ENCODE data around the gene PEX5L.

GRCh38 chr3:180048840-180049239 lies 12.1 kb upstream of the PEX5L start:
- TF ChIP-seq SMC3 (IDR thresholded peaks at IDR 0.05) (no peak), FOSL2 (IDR thresholded peaks at IDR 0.05) (no peak), FOSL2 (CRISPR knock-in tag; IDR thresholded peaks at IDR 0.05) (no peak), KDM1A (IDR thresholded peaks at IDR 0.05; ENCODE audit: low read depth) (no peak), SREBF2 (IDR thresholded peaks at IDR 0.05) (no peak), RAD21 (conservative IDR thresholded peaks at IDR 0.05 in 1 of 2, IDR thresholded peaks at IDR 0.05 in 1 of 2) (no peak), USF2 (IDR thresholded peaks at IDR 0.05) (no peak)
- TF ChIP-seq, protein P1, sequence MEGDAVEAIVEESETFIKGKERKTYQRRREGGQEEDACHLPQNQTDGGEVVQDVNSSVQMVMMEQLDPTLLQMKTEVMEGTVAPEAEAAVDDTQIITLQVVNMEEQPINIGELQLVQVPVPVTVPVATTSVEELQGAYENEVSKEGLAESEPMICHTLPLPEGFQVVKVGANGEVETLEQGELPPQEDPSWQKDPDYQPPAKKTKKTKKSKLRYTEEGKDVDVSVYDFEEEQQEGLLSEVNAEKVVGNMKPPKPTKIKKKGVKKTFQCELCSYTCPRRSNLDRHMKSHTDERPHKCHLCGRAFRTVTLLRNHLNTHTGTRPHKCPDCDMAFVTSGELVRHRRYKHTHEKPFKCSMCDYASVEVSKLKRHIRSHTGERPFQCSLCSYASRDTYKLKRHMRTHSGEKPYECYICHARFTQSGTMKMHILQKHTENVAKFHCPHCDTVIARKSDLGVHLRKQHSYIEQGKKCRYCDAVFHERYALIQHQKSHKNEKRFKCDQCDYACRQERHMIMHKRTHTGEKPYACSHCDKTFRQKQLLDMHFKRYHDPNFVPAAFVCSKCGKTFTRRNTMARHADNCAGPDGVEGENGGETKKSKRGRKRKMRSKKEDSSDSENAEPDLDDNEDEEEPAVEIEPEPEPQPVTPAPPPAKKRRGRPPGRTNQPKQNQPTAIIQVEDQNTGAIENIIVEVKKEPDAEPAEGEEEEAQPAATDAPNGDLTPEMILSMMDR (IDR thresholded peaks at IDR 0.05), result no peak

All from A549 (cell line).